SHP77 (cell line): ENCODE data around the gene FZD4.
"Not testable (repeated sequence)": the region's sequence is repeated elsewhere in the genome, so short reads cannot be mapped to it uniquely, and the experiment has no call there.

Source experiments
- DNase-seq, 2 experiments: peaks; one replicate each; lab custom pipeline; 2025; lab: John Stamatoyannopoulos, UW

FZD4 gene

DNA sequence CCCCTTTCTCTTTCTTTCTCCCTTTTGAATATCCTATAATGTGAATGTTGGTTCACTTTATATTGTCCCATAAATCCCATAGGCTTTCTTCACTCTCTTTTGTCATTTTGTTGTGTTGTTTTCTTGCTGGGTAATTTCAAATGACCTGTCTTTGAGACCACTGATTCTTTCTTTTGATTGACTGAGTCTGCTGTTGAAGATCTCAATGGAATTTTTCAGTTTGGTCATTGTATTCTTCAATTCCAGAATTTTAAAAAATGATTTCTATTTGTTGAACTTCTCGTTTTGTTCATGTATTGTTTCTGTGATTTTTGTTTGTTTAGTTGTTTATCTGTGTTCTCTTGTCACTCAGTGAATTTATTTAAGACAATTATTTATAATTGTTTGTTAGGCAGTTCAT, 17.5 kb upstream of the FZD4 start:
- no peak for DNase-seq

- no peak for DNase-seq
These were observed 14.1 kb upstream of the FZD4 start for GRCh38 chr11:86969258-86969657.

GRCh38 chr11:86967601-86968000, 12.4 kb upstream of the FZD4 start:
- not testable (repeated sequence) for DNase-seq

DNA sequence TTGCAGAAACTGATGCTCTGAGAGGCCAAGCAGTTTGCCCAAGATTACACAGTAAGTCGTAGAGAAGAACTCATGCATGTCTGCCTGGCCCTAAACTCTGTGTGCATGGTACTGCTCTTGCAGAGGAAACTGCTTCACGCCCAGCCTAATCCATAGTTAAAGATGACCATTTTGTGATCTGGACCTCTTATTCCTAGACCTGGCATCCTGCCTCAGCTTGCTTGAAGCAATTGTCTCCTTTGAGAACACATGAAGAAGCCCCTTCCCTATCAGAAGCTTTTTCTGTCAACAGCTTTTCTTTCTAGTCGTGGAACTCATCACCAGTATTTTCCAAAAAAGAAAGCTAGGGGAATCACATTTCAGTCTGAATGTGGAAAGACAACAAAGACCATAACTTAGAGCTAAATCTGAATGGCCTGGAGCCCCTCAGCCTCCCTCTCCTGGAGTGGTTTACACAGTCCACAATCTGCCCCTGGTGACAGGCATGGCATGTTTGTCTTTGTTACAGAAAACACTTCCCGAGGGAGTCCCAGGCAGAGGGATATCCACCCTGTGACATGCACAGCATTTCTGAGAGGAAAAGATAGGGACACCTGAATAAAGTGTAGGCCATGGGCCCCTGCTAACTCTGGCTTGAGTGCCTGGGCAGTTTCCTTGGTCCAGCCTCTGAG, 2.9 kb upstream of the FZD4 start:
- DNase-seq: no peak

DNA sequence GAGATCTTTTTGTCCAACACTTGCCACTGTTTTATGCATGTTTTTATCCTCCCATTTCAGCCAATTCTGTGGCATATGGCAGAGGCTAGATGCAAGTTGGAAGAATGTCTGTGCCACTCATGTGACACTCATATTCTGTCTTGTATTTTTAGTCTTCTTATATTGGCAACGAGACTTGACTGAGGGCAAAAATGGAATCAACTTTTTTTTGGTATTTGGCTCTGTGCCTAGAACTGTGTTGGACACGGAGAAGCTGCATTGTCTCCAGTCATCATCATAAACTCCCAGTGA, 1.7 kb upstream of the FZD4 start:
- DNase-seq: no peak

DNA sequence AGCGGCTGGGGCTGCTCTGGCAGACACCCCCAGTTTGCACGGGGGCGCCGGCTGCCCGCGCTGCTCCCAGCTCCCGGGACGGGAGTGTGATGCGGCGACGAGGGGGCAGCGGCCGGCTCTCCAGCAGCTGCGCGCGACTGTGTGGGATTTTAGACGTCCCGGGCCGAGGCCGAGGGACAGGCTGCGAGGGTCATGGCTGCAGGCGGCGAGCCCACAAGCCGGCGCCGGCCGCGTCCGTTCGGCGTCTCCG, 159 bp downstream of the FZD4 start:
- DNase-seq: no peak

DNA sequence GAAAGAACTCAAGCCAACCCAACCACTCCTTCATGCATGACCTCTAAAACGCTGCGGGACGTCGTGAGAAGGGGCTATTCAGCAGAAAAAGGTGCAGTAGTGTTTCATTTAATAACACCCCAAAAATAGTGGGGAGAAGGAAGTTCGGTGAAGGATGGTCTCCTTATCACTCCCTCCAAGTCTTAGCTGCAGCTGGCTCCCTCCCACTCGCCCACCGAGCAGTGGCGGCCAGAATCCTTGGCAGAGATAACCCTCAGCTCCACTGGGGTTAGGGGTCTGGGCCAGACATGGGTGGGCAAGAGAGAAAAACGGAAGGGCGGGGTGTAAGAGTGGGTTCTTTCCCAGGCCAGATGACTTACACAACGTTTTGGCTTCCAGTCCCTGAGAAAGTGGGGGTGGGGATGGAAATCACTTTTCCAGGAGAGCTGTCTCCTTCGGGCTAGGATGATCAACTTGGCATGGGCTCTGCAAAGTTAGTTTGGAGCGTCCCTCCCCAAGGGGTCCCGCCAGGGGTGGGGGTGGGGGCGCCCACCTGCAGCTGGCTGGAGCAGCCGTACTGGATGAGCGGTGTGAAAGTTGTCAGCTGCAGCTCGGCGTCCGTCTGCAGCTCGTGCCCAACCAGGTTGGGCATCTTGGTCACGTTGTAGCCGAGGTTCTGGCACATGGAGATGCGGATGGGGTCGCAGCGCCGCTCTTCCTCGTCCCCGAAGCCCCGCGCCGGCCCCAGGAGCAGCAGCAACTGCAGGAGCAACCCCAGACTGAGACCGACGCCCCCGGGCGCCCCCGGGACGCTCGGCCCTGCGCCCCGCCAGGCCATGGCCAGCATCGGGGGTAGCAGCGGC, 705 bp downstream of the FZD4 start:
- no peak for DNase-seq

DNA sequence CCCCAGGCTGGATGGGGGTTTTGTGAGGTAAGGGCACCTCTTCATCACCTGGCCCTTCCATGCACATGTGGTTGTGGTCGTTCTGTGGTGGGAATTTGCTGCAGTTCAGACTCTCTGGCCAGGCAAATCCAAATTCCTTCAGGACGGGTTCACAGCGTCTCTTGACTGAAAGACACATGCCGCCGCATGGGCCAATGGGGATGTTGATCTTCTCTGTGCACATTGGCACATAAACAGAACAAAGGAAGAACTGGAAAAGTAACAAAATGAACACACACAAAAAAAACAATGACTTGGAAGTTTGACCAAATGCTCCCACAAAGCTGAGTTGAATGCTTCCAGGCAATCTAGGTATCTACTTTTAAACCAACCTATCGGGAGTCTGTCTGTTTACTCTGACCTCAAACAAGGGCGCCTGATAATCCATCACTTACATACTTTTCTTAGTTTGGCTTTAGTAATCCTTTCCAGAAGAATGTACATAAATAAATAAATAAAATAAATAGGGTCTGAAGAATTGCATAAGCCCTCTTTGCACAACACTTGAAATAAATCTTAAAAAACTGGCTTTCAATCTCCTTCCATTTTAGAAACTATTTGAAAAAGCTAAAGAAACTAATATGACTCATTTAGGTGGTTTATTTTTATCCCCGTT, 2.8 kb downstream of the FZD4 start:
- no peak for DNase-seq

- DNase-seq: no peak
These were observed 3.5 kb downstream of the FZD4 start for GRCh38 chr11:86951706-86952105.

DNA sequence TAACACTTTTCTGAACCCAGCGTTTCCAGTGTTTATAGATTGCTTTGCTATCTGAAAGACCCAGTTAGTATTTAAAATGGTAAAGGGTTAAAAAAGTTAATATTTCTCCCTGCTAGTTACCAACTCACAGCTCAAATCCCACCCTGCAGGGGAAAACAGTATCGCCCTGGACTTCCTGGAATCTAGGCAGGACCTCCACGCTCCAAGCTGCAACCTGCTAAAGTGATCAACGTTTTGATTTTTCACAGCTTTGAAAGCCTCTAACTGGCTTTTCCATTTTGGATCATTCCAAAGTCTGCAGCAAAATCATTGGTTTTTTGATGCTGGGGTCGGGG, 4.6 kb downstream of the FZD4 start:
- DNase-seq: no peak

DNA sequence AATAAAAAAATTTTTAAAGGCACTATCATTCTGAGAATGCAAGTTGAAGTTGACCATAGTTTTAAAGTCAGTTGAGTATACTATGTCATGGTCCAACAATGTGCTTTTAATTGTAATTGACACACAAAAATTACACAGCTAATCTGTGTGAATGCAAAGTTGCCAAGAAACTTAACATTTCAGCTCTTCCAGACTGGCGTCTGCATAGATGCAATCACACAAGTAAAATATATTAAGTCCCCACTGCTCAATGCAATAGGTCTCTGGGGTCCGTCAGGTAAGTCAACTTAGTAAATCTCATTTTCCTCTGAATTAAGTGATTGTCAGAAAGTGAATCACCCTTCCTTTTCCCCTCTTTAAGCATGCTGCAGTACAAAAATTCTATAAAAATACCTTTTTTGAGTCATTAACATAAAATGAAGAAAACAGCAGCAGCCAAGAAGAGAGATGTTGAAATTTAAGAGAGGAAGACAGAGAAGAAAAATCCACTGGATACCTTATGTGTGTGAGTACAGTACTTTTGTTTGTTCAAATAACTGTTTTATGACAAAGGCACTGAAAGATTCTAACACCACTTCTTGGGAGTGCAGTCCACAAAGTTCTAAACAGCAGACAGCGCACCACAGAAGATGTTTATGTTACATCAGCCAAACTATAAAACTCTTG, 5.1 kb downstream of the FZD4 start:
- no peak for DNase-seq

- no peak for DNase-seq
These were observed 6.5 kb downstream of the FZD4 start for GRCh38 chr11:86948733-86949132.

- DNase-seq: no peak
These were observed 7.7 kb downstream of the FZD4 start for GRCh38 chr11:86947541-86947940.

DNA sequence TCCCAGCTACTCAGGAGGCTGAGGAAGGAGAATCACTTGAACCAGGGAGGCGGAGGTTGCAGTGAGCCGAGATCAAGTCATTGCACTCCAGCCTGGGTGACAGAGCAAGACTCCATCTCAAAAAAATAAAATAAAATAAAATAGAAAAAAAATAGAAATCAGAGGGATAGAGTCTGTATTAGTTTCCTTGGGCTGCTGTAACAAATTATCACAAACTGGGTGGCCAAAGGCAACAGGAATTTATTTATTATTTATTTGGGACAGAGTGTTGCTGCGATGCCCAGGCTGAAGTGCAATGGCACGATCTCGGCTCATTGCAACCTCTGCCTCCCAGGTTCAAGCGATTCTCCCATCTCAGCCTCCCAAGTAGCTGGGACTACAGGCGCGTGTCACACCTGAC, 11.7 kb downstream of the FZD4 start:
- DNase-seq: not testable (repeated sequence)

DNA sequence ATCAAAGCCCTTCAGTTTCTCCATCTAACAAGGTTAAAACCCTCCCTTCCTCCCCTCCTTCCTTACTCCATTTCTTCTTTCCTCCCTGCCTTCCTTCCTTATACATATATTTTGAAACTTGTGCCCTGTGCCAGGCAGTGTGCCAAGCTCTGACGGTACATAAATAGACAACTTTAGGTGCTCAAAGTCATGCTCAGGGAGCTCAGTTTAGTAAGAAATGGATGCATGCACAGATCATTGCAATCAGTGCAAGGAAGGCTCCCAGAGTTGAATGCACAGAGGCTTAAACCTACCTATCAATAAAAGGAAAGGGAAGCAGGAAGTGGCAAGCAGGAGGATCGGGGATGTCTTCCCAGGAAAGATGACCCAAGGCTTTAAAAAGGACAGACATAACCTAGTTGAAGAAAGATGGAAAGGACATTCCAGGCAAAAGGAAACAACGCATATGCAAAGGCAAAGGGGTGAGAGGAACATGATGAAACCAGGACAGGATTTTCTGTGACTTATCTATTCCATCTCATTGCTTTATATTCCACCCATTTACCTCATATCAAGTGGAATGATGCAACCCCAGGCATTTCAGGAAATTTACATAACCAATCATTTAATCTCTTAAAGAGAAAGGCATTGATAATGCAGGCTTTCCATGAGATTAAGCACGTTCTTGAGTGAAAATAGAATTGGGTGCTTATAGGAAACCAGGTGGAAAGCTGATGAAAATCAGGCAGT, 13.2 kb downstream of the FZD4 start:
- no peak for DNase-seq

DNA sequence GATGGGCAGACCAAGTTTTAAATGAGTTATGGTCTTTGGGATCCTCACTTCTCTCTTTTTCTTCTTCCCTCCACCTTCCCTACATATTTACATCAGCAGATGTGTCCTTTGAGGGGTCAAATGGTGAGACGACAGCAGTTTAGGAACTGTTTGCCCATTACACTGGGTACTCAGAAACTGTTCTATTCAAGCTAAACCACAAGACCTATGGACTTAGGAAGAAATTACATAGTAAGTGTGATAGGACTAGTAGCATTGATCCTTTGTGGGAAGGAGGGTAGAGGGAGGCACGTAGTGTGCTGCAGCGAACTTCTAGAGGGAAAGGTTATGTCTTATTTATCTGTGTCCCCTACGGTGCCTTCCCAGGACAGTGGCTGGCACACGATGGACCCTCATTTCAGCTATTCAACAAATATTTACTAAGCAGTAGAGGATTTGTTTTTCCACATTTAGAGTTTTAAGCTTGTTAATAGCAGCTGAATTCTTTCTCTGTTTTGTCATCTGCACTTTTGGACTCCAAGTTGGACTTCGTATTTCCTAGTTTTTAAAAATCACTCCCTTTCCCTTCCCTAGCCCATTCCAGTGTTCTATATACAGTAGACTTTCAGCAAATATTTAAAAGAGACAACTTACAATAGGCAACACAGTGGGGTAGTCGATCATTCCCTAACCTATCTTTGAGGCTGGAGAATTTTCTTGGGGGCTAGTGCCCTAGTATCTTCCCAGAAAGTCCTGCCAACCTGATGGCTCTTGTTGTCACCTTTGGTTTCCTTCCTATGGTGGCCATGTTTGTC, 13.9 kb downstream of the FZD4 start:
- no peak for DNase-seq

- DNase-seq: no peak
These were observed 14.9 kb downstream of the FZD4 start for GRCh38 chr11:86940122-86940777.

GRCh38 chr11:86938900-86939880, 16.0 kb downstream of the FZD4 start:
- peak; percentile 41 to 42 for DNase-seq

DNA sequence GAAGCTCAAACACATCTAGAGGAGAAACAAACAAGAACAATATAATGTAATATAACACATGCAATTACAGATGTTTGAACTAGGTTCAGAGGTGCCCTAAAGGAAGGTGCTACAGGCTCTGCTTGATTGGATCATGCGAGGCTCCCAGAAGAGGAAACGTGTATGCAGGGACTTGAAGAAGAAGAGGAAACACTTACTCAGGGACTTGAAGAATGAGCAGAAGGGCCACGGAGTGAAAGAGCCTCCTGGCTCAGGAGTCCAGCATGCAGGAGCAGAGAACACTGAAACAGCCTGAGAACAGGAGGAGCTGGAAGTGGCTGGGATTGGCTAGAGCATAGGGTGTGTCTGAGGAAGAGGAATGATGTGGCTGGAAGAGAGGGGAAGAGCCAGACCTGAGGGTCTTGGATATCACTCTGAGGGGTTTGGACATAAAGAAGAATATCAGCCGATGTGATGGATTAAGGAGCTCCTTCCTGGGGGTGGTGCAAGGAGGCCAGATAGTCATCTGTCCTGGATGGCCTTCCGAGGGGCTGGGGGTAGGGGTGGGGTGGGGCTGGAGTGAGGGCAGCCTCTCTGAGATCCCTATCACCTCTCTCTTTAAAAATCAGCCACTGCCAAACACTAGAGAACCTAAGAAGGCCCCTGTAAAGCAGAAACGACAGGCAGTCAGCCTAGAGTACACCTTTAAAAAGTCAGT, 16.8 kb downstream of the FZD4 start:
- DNase-seq: no peak
